ENCODE results near the gene SLC22A2.

DNA sequence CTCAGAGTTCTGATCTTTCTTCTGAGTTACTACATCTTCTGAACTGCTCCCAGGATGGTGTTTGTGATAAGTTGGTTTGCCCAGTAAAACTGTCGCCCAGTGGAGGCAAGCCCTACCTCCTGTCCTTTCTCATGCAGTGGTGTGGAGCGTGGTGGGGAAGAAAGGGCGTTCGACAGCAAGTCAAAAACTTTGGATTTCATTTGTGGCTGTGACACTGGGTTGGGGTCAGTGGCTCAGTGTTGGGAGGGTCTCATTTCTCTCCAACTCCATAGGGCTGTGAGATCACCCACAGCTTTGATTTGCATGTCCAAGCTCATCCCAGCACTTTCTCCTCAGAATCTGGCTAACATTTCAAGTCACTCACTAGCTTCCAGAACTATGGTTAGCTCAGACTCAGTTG lies 17.5 kb upstream of the SLC22A2 start:
- TF ChIP-seq, protein P1, sequence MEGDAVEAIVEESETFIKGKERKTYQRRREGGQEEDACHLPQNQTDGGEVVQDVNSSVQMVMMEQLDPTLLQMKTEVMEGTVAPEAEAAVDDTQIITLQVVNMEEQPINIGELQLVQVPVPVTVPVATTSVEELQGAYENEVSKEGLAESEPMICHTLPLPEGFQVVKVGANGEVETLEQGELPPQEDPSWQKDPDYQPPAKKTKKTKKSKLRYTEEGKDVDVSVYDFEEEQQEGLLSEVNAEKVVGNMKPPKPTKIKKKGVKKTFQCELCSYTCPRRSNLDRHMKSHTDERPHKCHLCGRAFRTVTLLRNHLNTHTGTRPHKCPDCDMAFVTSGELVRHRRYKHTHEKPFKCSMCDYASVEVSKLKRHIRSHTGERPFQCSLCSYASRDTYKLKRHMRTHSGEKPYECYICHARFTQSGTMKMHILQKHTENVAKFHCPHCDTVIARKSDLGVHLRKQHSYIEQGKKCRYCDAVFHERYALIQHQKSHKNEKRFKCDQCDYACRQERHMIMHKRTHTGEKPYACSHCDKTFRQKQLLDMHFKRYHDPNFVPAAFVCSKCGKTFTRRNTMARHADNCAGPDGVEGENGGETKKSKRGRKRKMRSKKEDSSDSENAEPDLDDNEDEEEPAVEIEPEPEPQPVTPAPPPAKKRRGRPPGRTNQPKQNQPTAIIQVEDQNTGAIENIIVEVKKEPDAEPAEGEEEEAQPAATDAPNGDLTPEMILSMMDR (IDR thresholded peaks at IDR 0.05) = no peak
- no peak for TF ChIP-seq EZH2phosphoT487 (IDR thresholded peaks at IDR 0.05)
- no peak for TF ChIP-seq EZH2 (IDR thresholded peaks at IDR 0.05)
